Endometrial microvascular endothelial cells (primary cell): Measurements from ENCODE around the gene BSG. TPM values are rescaled to one million over a fixed set of nuclear protein-coding genes. Genes with fewer than 3 reads are reported as not detected.

Experiments used
- in situ Hi-C: cut with HindIII; loops from 2 replicates; pipeline ENCODE4 v1.10.0; 2017; ENCODE audit warnings: low sequenced_read_pairs, low pct_unique_long_range_greater_than_20kb; ENCODE audit errors: inconsistent ontology term
- total RNA-seq: library from RNA; depleted of rRNA; stranded (reverse); fragments of >200 nt; gene quantifications from one replicate; pipeline ENCODE4 v1.2.3, GENCODE V29; 2015; ENCODE audit errors: inconsistent ontology term

BSG gene
- total RNA-seq, 1 donor from 2014 or later: 537 TPM

GRCh38 chr19:567296-567900 lies 5.0 kb upstream of the BSG start:
- in situ Hi-C loops: no loop called here

- in situ Hi-C loops: no loop called here
Observed at GRCh38 chr19:570251-570686, 2.1 kb upstream of the BSG start.

- in situ Hi-C loops: no loop called here
Observed at GRCh38 chr19:570937-571565, 1.3 kb upstream of the BSG start.

GRCh38 chr19:571566-571974 lies 826 bp upstream of the BSG start:
- in situ Hi-C loops: no loop called here

- in situ Hi-C loops: no loop called here
Observed at GRCh38 chr19:572743-573518, 535 bp downstream of the BSG start.

- in situ Hi-C loops: no loop called here
Observed at GRCh38 chr19:573519-573825, 1.1 kb downstream of the BSG start.

- in situ Hi-C loops: no loop called here
Observed at GRCh38 chr19:574658-575526, 2.5 kb downstream of the BSG start.

- in situ Hi-C loops: no loop called here
Observed at GRCh38 chr19:575527-576506, 3.4 kb downstream of the BSG start.

- in situ Hi-C loops: no loop called here
Observed at GRCh38 chr19:576768-577438, 4.5 kb downstream of the BSG start.

GRCh38 chr19:577439-578392 lies 5.3 kb downstream of the BSG start:
- in situ Hi-C loops: no loop called here

- in situ Hi-C loops: no loop called here
Observed at GRCh38 chr19:579111-579841, 6.9 kb downstream of the BSG start.

- in situ Hi-C loops: no loop called here
Observed at GRCh38 chr19:579842-580155, 7.4 kb downstream of the BSG start.

GRCh38 chr19:580274-580835 lies 8.0 kb downstream of the BSG start:
- in situ Hi-C loops: no loop called here

GRCh38 chr19:581399-582111 lies 9.2 kb downstream of the BSG start:
- in situ Hi-C loops: no loop called here

GRCh38 chr19:582497-583197 lies 10.3 kb downstream of the BSG start:
- in situ Hi-C loops: no loop called here
